DOHH2 (cell line): ENCODE measurements around the gene EVC2.

Source experiments
- H3F3A ChIP-seq: fragments of 200-600 bp; sonication (generic), shearing (Covaris generic); 2 replicates; pipeline ENCODE4 v1.6.0; 2016; ENCODE audit warnings: antibody characterized with exemption, mild to moderate bottlenecking; ENCODE audit not compliant: control insufficient read depth, insufficient read depth
- H3K27ac ChIP-seq: fragments of 200-600 bp; sonication (generic); 2 replicates; pipeline ENCODE4 v1.5.1; 2014; ENCODE audit warnings: low read depth, mild to moderate bottlenecking, low read length, moderate library complexity
- H3K27me3 ChIP-seq: fragments of 200-600 bp; sonication (generic); 2 replicates; pipeline ENCODE4 v1.6.1; 2014; ENCODE audit warnings: mild to moderate bottlenecking, low read length, mixed read lengths; ENCODE audit not compliant: control insufficient read depth
- H3K36me3 ChIP-seq: fragments of 200-600 bp; sonication (generic); 2 replicates; pipeline ENCODE4 v1.6.1; 2014; ENCODE audit warnings: mild to moderate bottlenecking, low read length, moderate library complexity, mixed read lengths; ENCODE audit not compliant: control insufficient read depth
- H3K4me1 ChIP-seq: fragments of 200-600 bp; sonication (generic); 2 replicates; pipeline ENCODE4 v1.6.1; 2014; ENCODE audit warnings: mild to moderate bottlenecking, low read length, mixed read lengths; ENCODE audit not compliant: control insufficient read depth
- H3K4me2 ChIP-seq: fragments of 200-600 bp; sonication (generic); 2 replicates; pipeline ENCODE4 v1.6.0; 2014; ENCODE audit warnings: mild to moderate bottlenecking, low read length, moderate library complexity
- H3K4me3 ChIP-seq: fragments of 200-600 bp; sonication (generic); 2 replicates; pipeline ENCODE4 v1.5.1; 2014; ENCODE audit warnings: mild to moderate bottlenecking, low read length, mixed read lengths
- H3K79me2 ChIP-seq: fragments of 200-600 bp; sonication (generic); 2 replicates; pipeline ENCODE4 v1.6.1; 2014; ENCODE audit warnings: mild to moderate bottlenecking, low read length, mixed read lengths; ENCODE audit not compliant: control insufficient read depth
- H3K9me2 ChIP-seq: fragments of 200-600 bp; sonication (generic); replicated peaks from 2 replicates; pipeline ENCODE4 v1.6.1; 2014; ENCODE audit warnings: mild to moderate bottlenecking, low read length, mixed read lengths; ENCODE audit not compliant: control insufficient read depth
- H3K9me3 ChIP-seq: fragments of 200-600 bp; sonication (generic); 2 replicates; pipeline ENCODE4 v1.6.1; 2014; ENCODE audit warnings: antibody characterized with exemption, low read length, mixed read lengths; ENCODE audit not compliant: control insufficient read depth, insufficient read depth
- H4K20me1 ChIP-seq: fragments of 200-600 bp; sonication (generic); 2 replicates; pipeline ENCODE4 v1.6.0; 2014; ENCODE audit warnings: low read depth, mild to moderate bottlenecking, antibody characterized with exemption, low read length, moderate library complexity; ENCODE audit not compliant: control insufficient read depth, insufficient read depth
- CTCF ChIP-seq: fragments of 200-600 bp; sonication (generic); IDR thresholded peaks from one replicate; pipeline ENCODE4 v1.5.1; 2014; ENCODE audit warnings: antibody characterized with exemption, mild to moderate bottlenecking, low read depth, low read length; ENCODE audit not compliant: poor library complexity, severe bottlenecking
- EZH2phosphoT487 ChIP-seq: fragments of 200-600 bp; sonication (generic); IDR thresholded peaks from 2 replicates; pipeline ENCODE4 v1.6.1; 2017; ENCODE audit warnings: borderline replicate concordance, mild to moderate bottlenecking, antibody characterized with exemption, low read length, moderate library complexity, mixed read lengths

The EVC2 gene

GRCh38 chr4:5554376-5554775, 154.0 kb downstream of the EVC2 start:
- H3K9me3 ChIP-seq, result no peaks in the 10 kb centered on the region; the same call in 1 of the 2 replicates
- H3K27ac ChIP-seq, result no peak overlapping the region
- no peaks in the 10 kb centered on the region for H3K79me2 ChIP-seq
- no peak overlapping the region for H3K4me3 ChIP-seq
- no peaks in the 10 kb centered on the region for H3K4me1 ChIP-seq
- no peaks in the 10 kb centered on the region for H3K9me2 ChIP-seq
- H3K36me3 ChIP-seq, result no peaks in the 10 kb centered on the region
- no peaks in the 10 kb centered on the region for H4K20me1 ChIP-seq
- no peak overlapping the region for H3K4me2 ChIP-seq
- TF ChIP-seq CTCF, result no peak
- no peak for TF ChIP-seq EZH2phosphoT487
- no peaks in the 10 kb centered on the region for H3K27me3 ChIP-seq
- no peaks in the 10 kb centered on the region for H3F3A ChIP-seq

GRCh38 chr4:5553801-5554200, 154.6 kb downstream of the EVC2 start:
- Histone ChIP-seq H4K20me1 (no peaks in the 10 kb centered on the region), H3K4me1 (no peaks in the 10 kb centered on the region), H3K79me2 (no peaks in the 10 kb centered on the region), H3K4me2 (no peak overlapping the region), H3K27ac (no peak overlapping the region), H3K9me2 (no peaks in the 10 kb centered on the region), H3K4me3 (no peak overlapping the region), H3F3A (no peaks in the 10 kb centered on the region), H3K27me3 (no peaks in the 10 kb centered on the region), H3K36me3 (no peaks in the 10 kb centered on the region), H3K9me3 (no peaks in the 10 kb centered on the region; the same call in 1 of the 2 replicates)
- no peak for TF ChIP-seq EZH2phosphoT487
- TF ChIP-seq CTCF, result no peak

- Histone ChIP-seq H3K4me2 (no peak overlapping the region), H3K27ac (no peak overlapping the region), H4K20me1 (no peaks in the 10 kb centered on the region), H3K4me3 (no peak overlapping the region), H3K4me1 (no peaks in the 10 kb centered on the region), H3K9me3 (no peaks in the 10 kb centered on the region; the same call in 1 of the 2 replicates), H3K27me3 (no peaks in the 10 kb centered on the region), H3K79me2 (no peaks in the 10 kb centered on the region), H3K9me2 (no peaks in the 10 kb centered on the region), H3F3A (no peaks in the 10 kb centered on the region), H3K36me3 (no peaks in the 10 kb centered on the region)
- TF ChIP-seq EZH2phosphoT487, result no peak
- TF ChIP-seq CTCF, result no peak
These were observed 155.9 kb downstream of the EVC2 start for GRCh38 chr4:5552451-5552850.
